ENCODE measurements around the gene LHB.

The LHB gene

DNA sequence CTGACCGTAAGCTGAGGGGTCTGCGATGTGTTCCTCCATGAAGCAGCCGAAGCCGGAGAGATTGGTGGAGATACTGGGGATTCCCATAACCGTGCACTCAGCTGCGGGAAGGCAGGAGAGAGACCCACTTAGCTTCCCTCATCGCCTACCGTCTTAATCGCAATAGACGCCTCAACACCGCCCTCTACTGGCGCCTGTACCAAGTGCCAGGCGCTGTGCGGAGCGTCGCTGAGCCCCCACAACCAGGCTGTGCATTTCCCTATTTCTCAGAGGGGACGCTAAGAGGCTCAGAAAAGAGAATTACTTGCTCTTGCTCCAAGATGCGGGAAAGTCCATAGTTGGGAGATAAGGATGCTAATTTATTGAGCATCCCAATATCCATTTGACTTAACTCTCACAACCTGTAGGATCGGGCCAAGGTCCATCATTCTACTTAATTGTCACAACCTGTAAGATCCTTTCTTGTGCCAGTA lies 45.9 kb downstream of the LHB start:
- DNase-seq, result peak; percentile 42

DNA sequence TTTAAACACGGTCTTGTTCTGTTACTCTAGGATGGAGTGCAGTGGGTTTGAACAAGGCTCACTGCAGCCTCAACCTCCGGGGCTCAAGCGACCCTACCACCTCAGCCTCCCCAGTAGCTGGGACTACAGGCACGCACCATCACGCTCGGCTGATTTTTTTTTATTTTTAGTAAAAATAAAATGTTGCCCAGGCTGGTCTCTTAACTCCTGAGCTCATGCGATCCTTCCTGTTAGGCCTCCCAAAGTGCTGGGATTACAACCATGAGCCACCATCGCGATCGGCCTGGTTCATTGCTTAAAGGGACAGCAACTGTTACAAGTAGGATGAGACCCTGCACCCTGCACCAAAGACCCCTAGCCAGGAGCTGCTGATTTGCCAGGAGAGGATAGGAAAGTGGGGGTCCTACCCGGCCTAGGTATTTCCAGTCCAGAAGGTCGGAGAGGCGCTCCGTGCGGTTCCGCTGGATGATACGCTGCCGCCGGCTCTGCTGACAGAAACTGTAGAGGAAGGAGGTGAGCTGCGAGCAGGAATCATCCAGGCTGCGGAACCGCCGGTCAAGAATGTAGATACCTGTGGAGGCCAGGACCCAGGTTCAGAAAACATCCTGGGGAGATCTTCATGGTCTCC lies 46.6 kb downstream of the LHB start:
- no peak for DNase-seq

DNA sequence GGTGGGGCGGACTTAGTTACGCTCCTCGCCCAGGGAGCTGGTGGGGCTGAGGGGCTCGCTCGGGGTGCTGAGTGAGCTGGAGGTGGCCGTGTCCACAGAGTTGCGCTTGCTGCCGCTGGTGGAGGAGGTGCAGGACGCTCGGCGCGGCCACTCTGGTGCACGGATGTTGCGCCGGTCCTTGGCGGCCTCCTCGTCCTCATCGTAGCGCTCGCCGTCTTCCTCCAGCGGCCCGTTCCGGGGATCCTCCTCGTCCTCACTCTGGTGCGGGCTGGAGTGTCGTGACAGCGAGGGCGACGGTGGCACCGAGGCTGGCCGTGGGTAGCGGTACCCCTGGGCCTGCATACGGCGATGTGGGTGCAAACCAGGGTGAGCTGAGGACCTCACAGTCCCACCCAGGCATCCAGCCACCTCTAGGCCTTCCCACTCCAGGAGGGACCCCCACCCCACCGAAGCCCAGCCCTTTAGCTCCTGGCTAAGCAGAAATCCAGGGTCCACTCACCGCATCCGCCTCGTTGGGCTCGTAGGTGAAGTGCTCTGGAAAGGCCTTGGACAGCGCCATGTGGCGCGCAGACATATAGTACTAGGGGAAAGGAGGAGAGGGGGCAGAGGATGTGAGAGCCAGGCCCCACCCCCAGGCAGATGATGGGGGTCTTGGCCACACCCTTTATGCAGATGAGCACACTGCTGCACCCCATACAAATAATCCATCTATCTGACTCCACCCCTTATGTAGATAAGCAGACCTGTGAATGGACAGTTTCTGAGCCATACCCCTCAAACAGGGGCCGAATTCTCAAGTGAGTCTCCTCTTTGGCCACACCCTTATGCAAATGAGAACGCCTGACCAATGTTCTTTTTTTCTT lies 47.4 kb downstream of the LHB start:
- DNase-seq, result no peak

DNA sequence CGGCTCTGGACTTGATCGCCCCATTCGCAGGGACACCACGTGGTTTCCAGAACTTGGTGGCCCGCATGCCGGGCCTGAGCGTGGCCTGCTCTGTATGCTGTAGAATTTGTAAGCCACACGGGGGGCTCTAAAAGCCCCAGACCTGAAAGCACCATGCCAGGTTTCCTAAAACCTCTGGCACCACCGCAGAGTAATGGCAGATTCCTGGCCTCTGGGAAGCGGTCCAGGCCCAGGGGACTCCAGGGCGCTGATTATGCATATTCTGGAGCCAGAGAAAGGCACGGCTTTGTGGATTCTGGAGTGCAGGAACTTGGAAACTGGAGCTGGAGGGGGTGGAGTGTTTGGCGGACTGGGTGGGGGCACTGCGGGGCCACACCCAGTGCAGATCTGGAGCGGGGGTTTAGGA lies 48.1 kb downstream of the LHB start:
- no peak for DNase-seq

DNA sequence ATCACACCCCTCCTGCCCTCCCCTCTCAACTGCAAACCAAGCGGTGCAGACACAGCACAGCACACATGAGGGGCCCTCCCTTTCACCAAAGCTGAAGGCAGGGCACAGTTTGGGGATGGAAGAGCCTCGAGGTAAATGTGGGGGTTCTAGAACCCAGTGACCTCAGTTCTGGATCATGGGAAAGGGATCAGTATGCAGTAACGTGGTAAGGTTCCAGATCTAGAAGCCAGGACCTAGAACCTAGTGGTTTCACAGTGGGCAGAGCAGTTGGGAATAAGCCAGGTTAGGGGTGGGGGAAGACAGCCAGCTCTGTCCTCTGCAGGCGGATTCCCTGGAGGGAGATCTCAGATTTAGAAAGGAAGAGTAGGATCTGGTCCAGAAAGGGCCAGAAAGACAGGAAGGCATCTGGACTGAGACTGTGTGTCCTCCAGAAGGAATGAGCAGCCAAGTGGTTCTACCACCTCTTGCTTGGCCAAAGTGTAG lies 48.7 kb downstream of the LHB start:
- no peak for DNase-seq

DNA sequence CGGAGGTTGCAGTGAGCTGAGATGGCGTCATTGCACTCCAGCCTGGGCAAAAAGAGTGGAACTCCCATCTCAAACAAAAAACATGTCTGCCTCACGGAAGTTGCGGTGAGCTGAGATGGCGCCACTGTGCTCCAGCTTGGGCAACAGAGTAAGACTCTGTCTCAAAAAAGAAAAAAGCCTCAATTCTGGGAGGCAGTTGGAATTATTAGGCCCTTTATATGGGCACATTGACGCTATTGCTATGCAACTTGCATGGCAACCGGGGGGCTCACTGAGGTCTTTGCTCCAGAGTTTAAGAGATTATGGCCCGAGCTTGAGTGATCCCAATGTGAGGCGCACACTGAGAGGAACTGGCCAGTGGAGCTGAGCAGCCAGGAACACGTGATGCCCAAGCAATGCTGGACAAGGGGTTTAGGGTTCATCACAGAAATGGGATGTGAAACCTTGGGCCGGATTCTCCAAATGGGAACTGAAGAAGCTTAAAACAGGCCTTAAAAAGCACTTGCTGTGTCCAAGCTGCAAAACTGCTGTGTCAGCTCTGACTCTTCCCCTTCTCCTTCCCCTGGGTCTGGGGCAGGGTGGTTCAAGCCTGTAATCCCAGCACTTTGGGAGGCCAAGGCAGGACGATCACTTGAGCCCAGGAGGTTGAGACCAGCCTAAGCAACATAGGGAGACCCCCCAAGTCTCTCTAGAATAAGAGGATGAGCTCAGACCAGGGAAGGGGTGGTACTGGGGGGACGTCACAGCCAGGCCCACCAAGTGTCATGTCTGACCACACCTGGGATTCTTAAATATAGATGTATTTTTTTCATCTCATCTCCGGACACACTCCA lies 49.3 kb downstream of the LHB start:
- DNase-seq, result no peak

DNA sequence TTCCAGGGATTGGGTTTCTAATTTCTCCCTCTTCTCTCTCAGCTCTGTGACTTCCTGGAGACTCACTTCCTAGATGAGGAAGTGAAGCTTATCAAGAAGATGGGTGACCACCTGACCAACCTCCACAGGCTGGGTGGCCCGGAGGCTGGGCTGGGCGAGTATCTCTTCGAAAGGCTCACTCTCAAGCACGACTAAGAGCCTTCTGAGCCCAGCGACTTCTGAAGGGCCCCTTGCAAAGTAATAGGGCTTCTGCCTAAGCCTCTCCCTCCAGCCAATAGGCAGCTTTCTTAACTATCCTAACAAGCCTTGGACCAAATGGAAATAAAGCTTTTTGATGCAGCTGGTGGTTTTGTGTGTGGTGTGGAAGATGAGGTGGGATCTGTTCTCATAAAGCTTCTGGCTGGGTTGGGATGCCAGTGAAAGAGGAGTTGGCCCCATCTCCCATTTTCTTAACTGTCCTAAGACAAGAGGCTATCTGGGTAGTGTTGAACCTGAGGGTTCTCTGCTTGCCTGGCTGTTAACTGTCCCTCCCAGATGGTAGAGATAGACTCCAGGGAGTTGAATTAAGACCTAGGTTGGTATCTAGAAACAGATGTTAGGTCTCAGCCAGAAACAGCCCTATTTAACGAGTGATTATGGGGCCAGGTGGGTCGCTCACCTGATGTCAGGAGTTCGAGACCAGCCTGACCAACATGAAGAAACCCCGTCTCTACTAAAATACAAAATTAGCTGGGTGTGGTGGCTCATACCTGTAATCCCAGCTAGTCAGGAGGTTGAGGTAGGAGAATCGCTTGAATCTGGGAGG lies 50.1 kb downstream of the LHB start:
- DNase-seq, result no peak

All from NCI-H1092 treated with DMSO at 0.1 percent for 48 hours (cell line).